Smooth muscle cell (in vitro differentiated cells): Measurements from ENCODE around the gene SUFU. TPM values are rescaled to one million over a fixed set of nuclear protein-coding genes. Genes with fewer than 3 reads are reported as not detected.

Source experiments
- DNase-seq: peaks from one replicate; lab custom pipeline; 2025; ENCODE audit not compliant: unreplicated experiment; lab: John Stamatoyannopoulos, UW
- H2AFZ ChIP-seq: fragments of 200-600 bp; sonication (generic); 2 replicates; pipeline ENCODE4 v1.6.0; 2016; ENCODE audit warnings: antibody characterized with exemption, low read depth, mild to moderate bottlenecking
- H3F3A ChIP-seq: fragments of 200-600 bp; sonication (generic); 2 replicates; pipeline ENCODE4 v1.6.0; 2017; ENCODE audit warnings: antibody characterized with exemption, low read depth
- H3K27ac ChIP-seq: fragments of 200-600 bp; sonication (generic); 2 replicates; pipeline ENCODE4 v1.5.1; 2016; ENCODE audit warnings: low read depth, mild to moderate bottlenecking
- H3K27me3 ChIP-seq: fragments of 200-600 bp; sonication (generic); 2 replicates; pipeline ENCODE4 v1.6.1; 2016; ENCODE audit warnings: low read depth, mild to moderate bottlenecking
- H3K36me3 ChIP-seq: fragments of 200-600 bp; sonication (generic); 2 replicates; pipeline ENCODE4 v1.5.1; 2016; ENCODE audit warnings: low read depth
- H3K4me1 ChIP-seq: fragments of 200-600 bp; sonication (generic); 2 replicates; pipeline ENCODE4 v1.5.1; 2016; ENCODE audit warnings: low read depth
- H3K4me2 ChIP-seq: fragments of 200-600 bp; sonication (generic); 2 replicates; pipeline ENCODE4 v1.6.0; 2016; ENCODE audit warnings: mild to moderate bottlenecking
- H3K4me3 ChIP-seq: fragments of 200-600 bp; sonication (generic); 2 replicates; pipeline ENCODE4 v1.5.1; 2016; ENCODE audit warnings: mild to moderate bottlenecking
- H3K79me2 ChIP-seq: fragments of 200-600 bp; sonication (generic); 2 replicates; pipeline ENCODE4 v1.6.0; 2016; ENCODE audit warnings: low read depth, mild to moderate bottlenecking
- H3K9ac ChIP-seq: fragments of 200-600 bp; sonication (generic); 2 replicates; pipeline ENCODE4 v1.6.0; 2016; ENCODE audit warnings: low read depth
- H3K9me3 ChIP-seq: fragments of 200-600 bp; sonication (generic); replicated peaks from 2 replicates; pipeline ENCODE4 v1.5.1; 2016; ENCODE audit warnings: low read depth
- H4K20me1 ChIP-seq: fragments of 200-600 bp; sonication (generic); 2 replicates; pipeline ENCODE4 v1.6.0; 2016; ENCODE audit warnings: low read depth
- WGBS: methylation state at CpG from one replicate; pipeline ENCODE4 v1.1.7; 2016; ENCODE audit warnings: low lambda C conversion rate; 5-methylcytosine and 5-hydroxymethylcytosine counted together
- polyA plus RNA-seq: library from polyadenylated mRNA; unstranded; fragments of >200 nt; fragmentation: Nextera tagmentation; extraction: Ambion mirVana; gene quantifications from 2 replicates; pipeline ENCODE4 v1.2.1, GENCODE V29; 2016
- total RNA-seq: library from RNA; depleted of rRNA; stranded (reverse); fragments of >200 nt; gene quantifications from 2 replicates; pipeline ENCODE4 v1.2.3, GENCODE V29; 2014
- TF ChIP-seq, protein P1 (sequence below): fragments of 200-600 bp; sonication (generic); IDR thresholded peaks from 2 replicates; pipeline ENCODE4 v1.5.1; 2017; ENCODE audit warnings: borderline replicate concordance, mild to moderate bottlenecking, antibody characterized with exemption; ENCODE audit not compliant: insufficient read depth, poor library complexity, severe bottlenecking

SUFU gene
- total and polyA plus RNA-seq, 2 experiments from 2014 or later, result 8.5 to 17.2 TPM

DNA sequence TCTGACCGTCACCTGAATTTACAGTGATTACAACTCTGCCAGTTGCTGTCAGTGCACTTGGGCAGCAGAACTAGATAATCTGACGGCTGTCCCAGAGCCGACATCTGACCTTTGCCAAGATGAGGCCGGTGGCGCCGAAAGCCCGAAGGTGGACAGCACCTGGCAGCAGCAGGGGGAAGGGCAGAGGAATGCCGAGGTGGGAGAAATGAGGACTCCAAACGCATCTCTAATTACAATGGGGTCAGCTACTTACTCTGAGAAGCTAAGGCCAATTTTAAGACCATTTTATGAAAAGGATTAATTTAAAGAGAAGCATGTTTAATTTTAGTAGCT is 174.3 kb downstream of the SUFU start:
- no peaks in the 10 kb centered on the region for H3K79me2 ChIP-seq
- peaks cover 60% of the 10 kb centered on the region for H3K4me1 ChIP-seq
- H2AFZ ChIP-seq, result no peak overlapping the region
- no peaks in the 10 kb centered on the region for H3K36me3 ChIP-seq
- TF ChIP-seq, protein P1, sequence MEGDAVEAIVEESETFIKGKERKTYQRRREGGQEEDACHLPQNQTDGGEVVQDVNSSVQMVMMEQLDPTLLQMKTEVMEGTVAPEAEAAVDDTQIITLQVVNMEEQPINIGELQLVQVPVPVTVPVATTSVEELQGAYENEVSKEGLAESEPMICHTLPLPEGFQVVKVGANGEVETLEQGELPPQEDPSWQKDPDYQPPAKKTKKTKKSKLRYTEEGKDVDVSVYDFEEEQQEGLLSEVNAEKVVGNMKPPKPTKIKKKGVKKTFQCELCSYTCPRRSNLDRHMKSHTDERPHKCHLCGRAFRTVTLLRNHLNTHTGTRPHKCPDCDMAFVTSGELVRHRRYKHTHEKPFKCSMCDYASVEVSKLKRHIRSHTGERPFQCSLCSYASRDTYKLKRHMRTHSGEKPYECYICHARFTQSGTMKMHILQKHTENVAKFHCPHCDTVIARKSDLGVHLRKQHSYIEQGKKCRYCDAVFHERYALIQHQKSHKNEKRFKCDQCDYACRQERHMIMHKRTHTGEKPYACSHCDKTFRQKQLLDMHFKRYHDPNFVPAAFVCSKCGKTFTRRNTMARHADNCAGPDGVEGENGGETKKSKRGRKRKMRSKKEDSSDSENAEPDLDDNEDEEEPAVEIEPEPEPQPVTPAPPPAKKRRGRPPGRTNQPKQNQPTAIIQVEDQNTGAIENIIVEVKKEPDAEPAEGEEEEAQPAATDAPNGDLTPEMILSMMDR, result no peak
- H3K9me3 ChIP-seq, result no peaks in the 10 kb centered on the region
- H3K27ac ChIP-seq, result peak overlapping the region; percentile 94
- H3K27me3 ChIP-seq, result no peaks in the 10 kb centered on the region
- H3K4me3 ChIP-seq, result no peak overlapping the region
- 84% methylated on average over 9 of the region's 9 CpGs for WGBS
- no peaks in the 10 kb centered on the region for H4K20me1 ChIP-seq
- H3F3A ChIP-seq, result peaks cover 32% of the 10 kb centered on the region
- peak overlapping the region; percentile 80 for H3K4me2 ChIP-seq
- H3K9ac ChIP-seq, result no peak overlapping the region
- DNase-seq, result no peak

DNA sequence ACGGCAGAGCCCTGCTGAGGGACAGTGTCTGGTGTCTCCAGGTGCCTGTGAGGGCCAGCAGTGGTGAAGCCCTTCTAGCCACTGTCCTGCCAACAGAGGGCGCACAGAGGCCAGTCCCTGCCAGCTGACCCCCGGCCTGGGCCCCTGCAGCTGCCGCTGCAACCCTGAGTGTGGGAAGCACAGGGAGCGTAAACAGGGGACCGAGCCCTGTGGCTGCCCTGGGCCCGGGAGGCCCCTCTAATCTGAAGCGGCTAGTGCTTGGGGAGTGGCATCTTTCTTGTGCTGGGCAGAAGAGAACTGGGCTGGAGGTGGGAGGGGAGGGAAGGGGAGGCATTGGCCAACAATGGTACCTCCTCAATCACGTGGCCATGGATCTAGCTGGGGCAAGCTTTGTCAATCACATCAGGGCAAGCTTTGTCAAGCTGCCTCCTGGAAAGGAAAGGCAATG is 175.1 kb downstream of the SUFU start:
- peak overlapping the region; percentile 71 for H3K4me2 ChIP-seq
- H4K20me1 ChIP-seq, result no peaks in the 10 kb centered on the region
- under 1% methylated on average over 9 of the region's 9 CpGs for WGBS
- no peak overlapping the region for H2AFZ ChIP-seq
- peak; percentile 47 for DNase-seq
- no peaks in the 10 kb centered on the region for H3K9me3 ChIP-seq
- TF ChIP-seq, protein P1, result peak; percentile 71
- H3K4me3 ChIP-seq, result no peak overlapping the region
- no peak overlapping the region for H3K9ac ChIP-seq
- no peaks in the 10 kb centered on the region for H3K79me2 ChIP-seq
- no peaks in the 10 kb centered on the region for H3K27me3 ChIP-seq
- H3K27ac ChIP-seq, result peak overlapping the region; percentile 94
- H3K36me3 ChIP-seq, result no peaks in the 10 kb centered on the region
- peaks cover 32% of the 10 kb centered on the region for H3F3A ChIP-seq
- peaks cover 54% of the 10 kb centered on the region for H3K4me1 ChIP-seq

DNA sequence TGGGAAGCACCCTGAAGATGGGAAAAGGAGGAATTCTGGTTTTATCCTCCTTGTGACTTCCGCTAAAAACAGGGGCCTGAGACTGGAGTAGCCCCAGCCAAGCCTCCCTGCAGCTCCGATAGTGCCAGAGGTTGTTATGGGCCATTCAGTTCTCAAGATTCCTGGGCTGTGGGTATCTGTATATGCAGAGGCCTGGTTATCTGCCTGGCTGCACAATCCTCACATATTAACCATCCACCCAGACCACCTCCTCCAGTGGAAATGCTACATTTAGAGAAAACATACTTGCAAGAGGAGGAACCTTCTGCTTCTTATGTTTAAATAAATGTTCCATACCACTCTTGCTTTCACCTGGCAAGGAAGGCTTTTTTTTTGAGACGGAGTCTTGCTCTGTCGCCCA is 175.8 kb downstream of the SUFU start:
- Histone ChIP-seq H3K4me3 (no peak overlapping the region), H3K9me3 (no peaks in the 10 kb centered on the region), H2AFZ (no peak overlapping the region), H3K79me2 (no peaks in the 10 kb centered on the region), H4K20me1 (no peaks in the 10 kb centered on the region), H3K27me3 (no peaks in the 10 kb centered on the region), H3K4me1 (peaks cover 46% of the 10 kb centered on the region), H3K4me2 (peak overlapping the region; percentile 71), H3K9ac (no peak overlapping the region), H3K27ac (peak overlapping the region; percentile 12), H3K36me3 (no peaks in the 10 kb centered on the region), H3F3A (peaks cover 29% of the 10 kb centered on the region)
- TF ChIP-seq, protein P1, result no peak
- DNase-seq, result no peak
- 91% methylated on average over 4 of the region's 4 CpGs for WGBS

DNA sequence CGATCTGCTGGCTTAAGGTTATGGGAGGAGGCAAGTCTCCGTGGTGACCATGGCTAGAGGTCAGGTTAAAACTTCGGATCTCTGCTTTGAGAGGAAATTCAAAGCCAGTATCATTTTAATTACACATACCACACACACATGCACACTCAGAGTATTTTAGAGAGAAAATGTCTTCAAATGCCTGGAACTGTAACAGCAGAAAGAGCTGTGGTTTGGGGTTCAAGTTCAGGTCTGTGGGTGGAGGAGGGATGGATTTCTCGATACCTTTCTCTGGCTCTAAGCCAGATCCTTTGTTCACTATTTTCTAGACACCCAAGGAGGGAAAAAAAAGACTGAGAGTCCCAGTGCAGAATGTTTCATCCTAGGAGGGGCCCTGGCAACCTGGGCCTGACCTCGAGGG is 177.9 kb downstream of the SUFU start:
- Histone ChIP-seq H3K36me3 (no peaks in the 10 kb centered on the region), H3K27me3 (no peaks in the 10 kb centered on the region), H3K9ac (no peak overlapping the region), H3F3A (peaks cover 13% of the 10 kb centered on the region), H3K9me3 (no peaks in the 10 kb centered on the region), H3K4me1 (peaks cover 27% of the 10 kb centered on the region), H3K4me2 (no peak overlapping the region), H3K4me3 (no peak overlapping the region), H3K27ac (no peak overlapping the region), H2AFZ (no peak overlapping the region), H3K79me2 (no peaks in the 10 kb centered on the region), H4K20me1 (no peaks in the 10 kb centered on the region)
- 97% methylated on average over 5 of the region's 5 CpGs for WGBS
- TF ChIP-seq, protein P1, result no peak
- DNase-seq, result no peak
